Keratinocyte (primary cell): ENCODE measurements around the gene WDFY2. TPM values are rescaled to one million over a fixed set of nuclear protein-coding genes. Genes with fewer than 3 reads are reported as not detected.
A peak's percentile ranks its signal among the peaks of the same experiment; 100 is the strongest.

Experiments used
- DNase-seq: peaks from one replicate; pipeline ENCODE4 v3.0.0-alpha.2; 2011; ENCODE audit warnings: low read depth, missing footprints, low spot score
- FAIRE-seq: peaks from 2 replicates; lab custom pipeline; 2011; peaks lifted over from hg19 to GRCh38; lab: Jason Lieb, UNC
- H2AFZ ChIP-seq: 2 replicates; pipeline ENCODE4 v1.6.0; 2012; ENCODE audit warnings: low read length, control low read depth, inconsistent platforms; ENCODE audit not compliant: control insufficient read depth
- H3K27ac ChIP-seq: 2 replicates; pipeline ENCODE4 v1.5.1; 2011; ENCODE audit warnings: low read length; ENCODE audit not compliant: control insufficient read depth, insufficient read depth
- H3K27me3 ChIP-seq: 3 replicates; pipeline ENCODE4 v1.6.0; 2011; ENCODE audit warnings: low read length; ENCODE audit not compliant: control insufficient read depth, insufficient read depth; ENCODE audit errors: extremely low read depth
- H3K36me3 ChIP-seq, 2 experiments: 2 replicates in 1 of 2; 3 replicates in 1 of 2; pipeline ENCODE4 v1.5.1; 2011; ENCODE audit warnings: low read length in 2 of 2, mild to moderate bottlenecking in 1 of 2; ENCODE audit not compliant: control insufficient read depth in 2 of 2, insufficient read depth in 2 of 2; ENCODE audit errors: extremely low read depth in 1 of 2
- H3K4me1 ChIP-seq: 3 replicates; pipeline ENCODE4 v1.5.1; 2011; ENCODE audit warnings: low read length; ENCODE audit not compliant: control insufficient read depth, insufficient read depth; ENCODE audit errors: extremely low read depth
- H3K4me2 ChIP-seq: 3 replicates; pipeline ENCODE4 v1.6.0; 2011; ENCODE audit warnings: low read depth, low read length; ENCODE audit not compliant: control insufficient read depth, insufficient read depth; ENCODE audit errors: extremely low read depth
- H3K4me3 ChIP-seq, 3 experiments: fragments of 200-600 bp in 1 of 3; sonication (generic) in 1 of 3; 2 replicates in 2 of 3; 3 replicates in 1 of 3; pipeline ENCODE4 v1.5.1; 2011 to 2016; ENCODE audit warnings: low read length in 3 of 3, mild to moderate bottlenecking in 3 of 3, control low read depth in 2 of 3, inconsistent platforms in 1 of 3, low read depth in 1 of 3, mixed read lengths in 1 of 3, mixed run types in 1 of 3, moderate library complexity in 1 of 3; ENCODE audit not compliant: control insufficient read depth in 2 of 3, insufficient read depth in 2 of 3; ENCODE audit errors: extremely low read depth in 1 of 3
- H3K79me2 ChIP-seq: 2 replicates; pipeline ENCODE4 v1.6.0; 2012; ENCODE audit warnings: low read length; ENCODE audit not compliant: control insufficient read depth, insufficient read depth
- H3K9ac ChIP-seq: 3 replicates; pipeline ENCODE4 v1.6.0; 2011; ENCODE audit warnings: low read length; ENCODE audit not compliant: control insufficient read depth, insufficient read depth; ENCODE audit errors: extremely low read depth
- H3K9me1 ChIP-seq: 3 replicates; pipeline ENCODE4 v1.6.0; 2011; ENCODE audit warnings: low read length; ENCODE audit not compliant: control insufficient read depth, insufficient read depth; ENCODE audit errors: extremely low read depth
- H3K9me3 ChIP-seq: 2 replicates; pipeline ENCODE4 v1.5.1; 2012; ENCODE audit warnings: low read depth, low read length; ENCODE audit not compliant: control insufficient read depth
- H4K20me1 ChIP-seq: 3 replicates; pipeline ENCODE4 v1.6.0; 2011; ENCODE audit warnings: low read length; ENCODE audit not compliant: control insufficient read depth, insufficient read depth; ENCODE audit errors: extremely low read depth
- EZH2 ChIP-seq: IDR thresholded peaks from one replicate; pipeline ENCODE4 v1.6.1; 2012; ENCODE audit warnings: inconsistent platforms, mild to moderate bottlenecking, low read length, moderate library complexity
- dilution Hi-C: fragments of 300-500 bp; cut with MboI; formaldehyde crosslinking; loops from one replicate; pipeline ENCODE4 v1.7.0; 2020; ENCODE audit warnings: low sequenced_read_pairs; ENCODE audit not compliant: extremely low pct_ligation_motif_present
- polyA plus RNA-seq, 5 experiments: library from polyadenylated mRNA; depleted of rRNA in 3 of 5; stranded (reverse) in 3 of 5; stranded (forward) in 1 of 5; unstranded in 1 of 5; fragments of >200 nt; gene quantifications; 1 replicate in 1 of 5; 2 replicates in 3 of 5; 3 replicates in 1 of 5; pipeline versions ENCODE4 v1.2.1 to v1.2.3, GENCODE V29; 2011 to 2012; ENCODE audit warnings: missing spikeins in 2 of 5, low read depth in 1 of 5, low replicate concordance in 1 of 5
- TF ChIP-seq, protein P1 (sequence below), 3 experiments: IDR thresholded peaks in 1 of 3; conservative IDR thresholded peaks in 1 of 3; optimal IDR thresholded peaks in 1 of 3; 2 replicates in 2 of 3; 3 replicates in 1 of 3; pipeline versions ENCODE3 to v1.5.1; 2011; ENCODE audit warnings: low read length in 3 of 3, mild to moderate bottlenecking in 3 of 3, moderate library complexity in 2 of 3, control low read depth in 1 of 3, inconsistent platforms in 1 of 3; ENCODE audit not compliant: insufficient read depth in 2 of 3; ENCODE audit errors: extremely low read depth in 1 of 3

The WDFY2 gene
- polyA plus RNA-seq, 1 donor (not counting 4 experiments of a cell fraction or from before 2014, with no cell fraction given), result 18.6 TPM

DNA sequence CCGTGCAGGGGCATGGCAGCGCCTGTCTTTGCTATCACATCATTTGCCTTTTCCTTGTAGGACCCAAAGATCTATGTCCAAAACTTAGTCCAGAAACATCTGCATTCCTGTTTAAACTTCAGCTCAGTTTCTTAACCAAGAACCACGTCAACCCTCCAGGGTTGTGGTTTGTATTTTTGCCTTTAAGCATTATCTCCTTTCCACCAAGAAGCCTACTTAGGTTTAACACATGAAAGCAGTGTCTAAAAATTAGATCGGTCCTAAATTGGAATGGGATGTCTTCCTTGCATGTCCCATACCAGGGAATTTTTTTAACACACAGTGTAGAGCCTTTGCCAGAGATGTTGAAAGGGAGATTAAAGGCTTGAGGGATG is 180.9 kb downstream of the WDFY2 start:
- Histone ChIP-seq H3K9me3 (no peaks in the 10 kb centered on the region), H3K9me1 (no peaks in the 10 kb centered on the region), H2AFZ (no peak overlapping the region), H3K79me2 (no peaks in the 10 kb centered on the region), H3K4me1 (no peaks in the 10 kb centered on the region), H3K4me2 (no peak overlapping the region), H3K27ac (no peak overlapping the region), H4K20me1 (no peaks in the 10 kb centered on the region), H3K36me3 (peaks cover 31 to 35% of the 10 kb centered on the region in 2 experiments), H3K9ac (no peak overlapping the region), H3K4me3 (no peak overlapping the region), H3K27me3 (no peaks in the 10 kb centered on the region)
- FAIRE-seq (no peak), DNase-seq (no peak)
- no peak for TF ChIP-seq EZH2
- TF ChIP-seq, protein P1, sequence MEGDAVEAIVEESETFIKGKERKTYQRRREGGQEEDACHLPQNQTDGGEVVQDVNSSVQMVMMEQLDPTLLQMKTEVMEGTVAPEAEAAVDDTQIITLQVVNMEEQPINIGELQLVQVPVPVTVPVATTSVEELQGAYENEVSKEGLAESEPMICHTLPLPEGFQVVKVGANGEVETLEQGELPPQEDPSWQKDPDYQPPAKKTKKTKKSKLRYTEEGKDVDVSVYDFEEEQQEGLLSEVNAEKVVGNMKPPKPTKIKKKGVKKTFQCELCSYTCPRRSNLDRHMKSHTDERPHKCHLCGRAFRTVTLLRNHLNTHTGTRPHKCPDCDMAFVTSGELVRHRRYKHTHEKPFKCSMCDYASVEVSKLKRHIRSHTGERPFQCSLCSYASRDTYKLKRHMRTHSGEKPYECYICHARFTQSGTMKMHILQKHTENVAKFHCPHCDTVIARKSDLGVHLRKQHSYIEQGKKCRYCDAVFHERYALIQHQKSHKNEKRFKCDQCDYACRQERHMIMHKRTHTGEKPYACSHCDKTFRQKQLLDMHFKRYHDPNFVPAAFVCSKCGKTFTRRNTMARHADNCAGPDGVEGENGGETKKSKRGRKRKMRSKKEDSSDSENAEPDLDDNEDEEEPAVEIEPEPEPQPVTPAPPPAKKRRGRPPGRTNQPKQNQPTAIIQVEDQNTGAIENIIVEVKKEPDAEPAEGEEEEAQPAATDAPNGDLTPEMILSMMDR (optimal IDR thresholded peaks at IDR 0.05 in 1 of 3, IDR thresholded peaks at IDR 0.05 in 1 of 3, conservative IDR thresholded peaks at IDR 0.05 in 1 of 3; ENCODE audit: extremely low read depth in 1 of 3, insufficient read depth in 2 of 3, low read length in 3 of 3), result no peak
- dilution Hi-C loops, result no loop called here

DNA sequence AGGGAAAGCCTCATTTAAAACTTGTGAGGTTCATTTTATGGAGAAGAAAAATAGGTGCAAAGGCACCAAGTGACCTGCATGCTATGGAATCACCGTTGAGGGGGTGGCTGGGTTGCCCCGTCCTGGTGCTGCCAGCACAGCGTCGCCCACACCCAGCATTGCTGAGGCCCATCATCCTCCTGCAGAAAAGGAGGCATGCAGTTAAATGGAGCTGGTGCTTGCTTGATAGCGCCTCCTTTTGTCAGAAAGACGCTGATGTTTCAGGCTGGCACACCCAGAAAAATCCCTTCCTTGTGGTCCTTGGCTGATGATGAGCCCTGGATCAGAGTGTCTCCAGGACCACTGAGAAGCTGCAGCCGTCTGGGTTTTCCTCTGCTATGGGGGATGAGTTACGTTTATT is 182.8 kb downstream of the WDFY2 start:
- Histone ChIP-seq H3K9me1 (no peaks in the 10 kb centered on the region), H2AFZ (no peak overlapping the region), H3K4me2 (no peak overlapping the region), H3K4me1 (no peaks in the 10 kb centered on the region), H3K9me3 (no peaks in the 10 kb centered on the region), H3K27ac (no peak overlapping the region), H4K20me1 (no peaks in the 10 kb centered on the region), H3K4me3 (no peak overlapping the region), H3K27me3 (no peaks in the 10 kb centered on the region), H3K36me3 (peaks cover 19 to 23% of the 10 kb centered on the region in 2 experiments), H3K9ac (no peak overlapping the region), H3K79me2 (no peaks in the 10 kb centered on the region)
- DNase-seq, result no peak
- no peak for FAIRE-seq
- TF ChIP-seq EZH2, result no peak
- TF ChIP-seq, protein P1 (optimal IDR thresholded peaks at IDR 0.05 in 1 of 3, IDR thresholded peaks at IDR 0.05 in 1 of 3, conservative IDR thresholded peaks at IDR 0.05 in 1 of 3; ENCODE audit: extremely low read depth in 1 of 3, insufficient read depth in 2 of 3, low read length in 3 of 3), result peak in 1 of 3 experiments; percentile 47
- dilution Hi-C loops, result no loop called here
